GM12872 (cell line): ENCODE measurements around the gene REG1B.

Experiments
- CTCF ChIP-seq: IDR thresholded peaks from 3 replicates; pipeline ENCODE4 v1.5.1; 2011; ENCODE audit warnings: low read depth, mild to moderate bottlenecking, low read length, moderate library complexity; ENCODE audit not compliant: insufficient read depth

The REG1B gene

GRCh38 chr2:79101024-79101423 is 13.2 kb upstream of the REG1B start:
- no peak for TF ChIP-seq CTCF

- no peak for TF ChIP-seq CTCF
Measured at GRCh38 chr2:79100285-79100684, 12.5 kb upstream of the REG1B start.

- TF ChIP-seq CTCF = no peak
Measured at GRCh38 chr2:79099140-79099686, 11.4 kb upstream of the REG1B start.

- TF ChIP-seq CTCF = 0 out of 3 replicates have a peak, but pooled peaks have one; percentile 1
Measured at GRCh38 chr2:79097843-79098242, 10.1 kb upstream of the REG1B start.

GRCh38 chr2:79090693-79091092 is 2.9 kb upstream of the REG1B start:
- no peak for TF ChIP-seq CTCF

GRCh38 chr2:79086255-79086654 is 1.5 kb downstream of the REG1B start:
- TF ChIP-seq CTCF = no peak

- no peak for TF ChIP-seq CTCF
Measured at GRCh38 chr2:79085382-79085781, 2.4 kb downstream of the REG1B start.
